ENCODE measurements around the gene UBR7. TPM values are rescaled to one million over a fixed set of nuclear protein-coding genes. Genes with fewer than 3 reads are reported as not detected.

Gene UBR7
- total and polyA plus RNA-seq, 3 experiments from 2014 or later = 31.7 to 42.3 (median 39.4) TPM

DNA sequence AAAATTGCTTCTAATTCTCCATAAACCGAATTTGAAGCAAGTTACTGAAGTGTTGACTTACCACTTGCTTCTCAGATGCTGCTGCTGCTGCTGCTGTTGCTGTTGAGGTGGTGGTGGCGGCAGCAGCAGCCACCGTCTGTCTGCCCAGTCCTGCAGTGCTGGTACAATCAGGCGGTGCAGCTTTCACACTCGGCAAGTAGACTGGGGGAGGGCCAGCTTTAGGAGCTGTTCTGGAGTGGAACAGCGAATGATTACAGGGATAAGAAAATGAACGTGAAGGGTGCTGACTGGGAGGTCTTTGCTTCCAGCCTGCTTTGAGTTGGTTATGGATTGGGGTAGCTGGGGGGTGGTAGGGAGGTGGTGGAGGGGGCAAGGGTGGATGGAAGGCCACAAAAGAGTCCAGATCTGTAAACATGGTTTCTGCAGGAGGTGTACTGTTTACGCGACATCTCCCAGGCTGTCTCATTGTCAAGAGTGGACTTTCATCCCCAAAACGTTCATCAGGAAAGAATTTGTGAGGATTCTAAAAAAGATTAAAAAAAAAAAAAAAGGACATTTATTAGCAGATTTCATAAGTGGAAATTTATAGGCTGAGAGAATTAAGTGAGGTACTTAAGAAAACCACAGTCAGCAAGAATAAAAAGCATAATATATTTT is 38.8 kb downstream of the UBR7 start:
- no peak for DNase-seq
- Histone ChIP-seq H3K4me1 (ENCODE audit: insufficient read depth, low read length) (no peaks in the 10 kb centered on the region), H3K27me3 (ENCODE audit: insufficient read depth, low read length, poor library complexity, severe bottlenecking) (no peaks in the 10 kb centered on the region), H3K4me3 (ENCODE audit: low read length) (no peak overlapping the region), H3K9me3 (ENCODE audit: low read length) (no peaks in the 10 kb centered on the region), H3K27ac (ENCODE audit: low read depth, low read length) (no peak overlapping the region), H3K36me3 (ENCODE audit: insufficient read depth, low read length) (peaks cover 6% of the 10 kb centered on the region)
- H3K27me3 Mint-ChIP-seq = no peaks in the 10 kb centered on the region
- CTCF ChIA-PET = no interaction called here
- H3K4me3 Mint-ChIP-seq = no peak overlapping the region
- peaks cover 8 to 93% (median 20%) of the 10 kb centered on the region in 3 donors for H3K36me3 Mint-ChIP-seq
- no peaks in the 10 kb centered on the region for H3K4me1 Mint-ChIP-seq
- no peaks in the 10 kb centered on the region for H3K9me3 Mint-ChIP-seq
- POLR2A ChIA-PET = no interaction called here
- H3K27ac Mint-ChIP-seq = peak overlapping the region in 1 of 8 donors; percentile 26

DNA sequence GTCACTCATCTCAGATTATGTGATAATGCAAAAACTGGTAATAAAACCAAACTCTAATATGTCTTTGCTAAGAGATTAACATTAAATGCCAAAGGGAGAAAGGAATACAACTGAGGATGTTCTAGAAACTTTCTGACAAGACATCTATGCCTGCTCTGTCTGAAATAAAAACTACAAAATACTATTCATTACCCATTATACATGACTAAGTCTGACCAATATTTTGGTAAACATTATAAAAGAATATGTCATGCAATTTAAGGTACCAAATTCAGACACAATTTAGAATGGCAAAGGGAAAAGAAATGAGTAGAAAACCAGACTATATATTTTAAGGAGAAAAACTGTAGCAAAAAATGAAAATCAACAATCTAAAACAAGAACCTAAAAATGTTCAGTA is 39.5 kb downstream of the UBR7 start:
- peaks cover 13 to 94% (median 22%) of the 10 kb centered on the region in 3 donors for H3K36me3 Mint-ChIP-seq
- no peaks in the 10 kb centered on the region for H3K27me3 Mint-ChIP-seq
- no peak for DNase-seq
- Histone ChIP-seq H3K9me3 (ENCODE audit: low read length) (no peaks in the 10 kb centered on the region), H3K36me3 (ENCODE audit: insufficient read depth, low read length) (peaks cover 6% of the 10 kb centered on the region), H3K27me3 (ENCODE audit: insufficient read depth, low read length, poor library complexity, severe bottlenecking) (no peaks in the 10 kb centered on the region), H3K27ac (ENCODE audit: low read depth, low read length) (no peak overlapping the region), H3K4me3 (ENCODE audit: low read length) (no peak overlapping the region), H3K4me1 (ENCODE audit: insufficient read depth, low read length) (no peaks in the 10 kb centered on the region)
- ChIA-PET CTCF (no interaction called here), POLR2A (no interaction called here)
- no peaks in the 10 kb centered on the region for H3K9me3 Mint-ChIP-seq
- peak overlapping the region in 3 of 8 donors; percentile 24 to 74 (median 56) for H3K27ac Mint-ChIP-seq
- H3K4me1 Mint-ChIP-seq = no peaks in the 10 kb centered on the region
- no peak overlapping the region for H3K4me3 Mint-ChIP-seq

DNA sequence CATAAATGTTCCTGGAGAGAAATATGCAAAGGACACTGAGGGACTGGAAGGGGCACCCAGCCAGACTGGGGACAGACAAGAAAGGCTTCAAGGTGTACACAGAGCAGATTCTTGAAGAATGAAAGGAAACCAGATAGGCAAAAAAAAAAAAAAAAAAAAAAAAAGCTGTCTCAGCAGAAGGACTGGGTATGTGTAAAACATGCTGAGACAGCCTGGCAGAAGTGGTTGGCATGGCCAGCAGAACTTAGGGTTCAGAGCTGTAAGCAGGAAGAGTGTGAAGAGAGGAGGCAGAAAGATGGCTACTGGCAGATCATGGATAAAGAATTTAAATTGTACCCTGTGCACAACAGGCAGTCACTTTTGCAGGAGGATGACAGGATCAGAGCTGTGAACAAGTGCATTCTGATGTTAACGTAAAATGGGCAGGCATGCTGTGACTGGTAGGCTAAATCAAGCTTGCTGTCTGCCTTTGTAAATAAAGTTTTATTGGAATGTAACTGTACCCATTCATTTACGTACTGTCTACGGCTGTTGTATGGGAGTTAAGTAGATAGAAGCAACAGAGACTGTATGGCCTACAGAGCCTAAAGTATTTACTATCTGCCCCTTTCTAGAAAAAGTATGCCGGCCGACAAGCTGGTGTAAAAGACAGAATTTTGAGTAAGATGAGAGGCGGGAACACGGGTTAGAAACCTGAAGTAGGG is 42.2 kb downstream of the UBR7 start:
- Mint-ChIP-seq H3K27ac (peak overlapping the region in 4 of 8 donors; percentile 26 to 68 (median 33)), H3K9me3 (no peaks in the 10 kb centered on the region), H3K27me3 (no peaks in the 10 kb centered on the region), H3K4me1 (peaks cover 0 to 2% (median 0%) of the 10 kb centered on the region in 3 donors), H3K36me3 (peaks cover 17 to 83% (median 18%) of the 10 kb centered on the region in 3 donors), H3K4me3 (no peak overlapping the region)
- no peaks in the 10 kb centered on the region for H3K27me3 ChIP-seq (ENCODE audit: insufficient read depth, low read length, poor library complexity, severe bottlenecking)
- H3K9me3 ChIP-seq (ENCODE audit: low read length) = no peaks in the 10 kb centered on the region
- H3K4me3 ChIP-seq (ENCODE audit: low read length) = no peak overlapping the region
- ChIA-PET CTCF (interaction anchor here (0.7 kb wide), 1 partner anchor 11 kb away, joined by 3 read pairs; no protein-coding TSS in a partner anchor), POLR2A (no interaction called here)
- peaks cover 6% of the 10 kb centered on the region for H3K36me3 ChIP-seq (ENCODE audit: insufficient read depth, low read length)
- no peaks in the 10 kb centered on the region for H3K4me1 ChIP-seq (ENCODE audit: insufficient read depth, low read length)
- H3K27ac ChIP-seq (ENCODE audit: low read depth, low read length) = no peak overlapping the region
- no peak for DNase-seq

DNA sequence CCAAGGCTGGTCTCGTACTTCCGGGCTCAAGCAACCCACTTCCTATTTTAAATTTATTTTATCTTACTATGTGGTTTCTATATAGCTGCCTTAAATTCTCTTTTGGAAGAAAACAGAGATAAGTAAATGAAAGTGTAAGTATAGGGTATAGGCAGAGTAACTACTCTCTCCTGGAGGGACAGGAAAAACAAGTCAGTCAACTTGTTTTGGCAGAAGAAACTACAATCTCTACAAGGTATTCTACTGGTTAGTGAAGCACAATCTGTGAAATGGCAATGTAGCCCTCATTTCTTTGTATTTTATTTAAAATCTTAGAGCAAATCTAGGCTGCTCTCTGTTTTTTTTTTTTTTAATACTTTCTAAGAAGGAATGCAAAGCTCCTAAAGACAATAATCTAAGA is 55.4 kb downstream of the UBR7 start:
- Histone ChIP-seq H3K27ac (ENCODE audit: low read depth, low read length) (no peak overlapping the region), H3K27me3 (ENCODE audit: insufficient read depth, low read length, poor library complexity, severe bottlenecking) (no peaks in the 10 kb centered on the region), H3K36me3 (ENCODE audit: insufficient read depth, low read length) (peaks cover 16% of the 10 kb centered on the region), H3K9me3 (ENCODE audit: low read length) (no peaks in the 10 kb centered on the region), H3K4me3 (ENCODE audit: low read length) (no peak overlapping the region), H3K4me1 (ENCODE audit: insufficient read depth, low read length) (no peaks in the 10 kb centered on the region)
- peak overlapping the region in 2 of 8 donors; percentile 6 to 27 for H3K27ac Mint-ChIP-seq
- no peak overlapping the region for H3K4me3 Mint-ChIP-seq
- no peaks in the 10 kb centered on the region for H3K27me3 Mint-ChIP-seq
- CTCF ChIA-PET = interaction anchor here (1.3 kb wide), 1 partner anchor 12 kb away, joined by 4 read pairs; no protein-coding TSS in a partner anchor
- POLR2A ChIA-PET = no interaction called here
- no peak for DNase-seq
- H3K36me3 Mint-ChIP-seq = peaks cover 6 to 59% (median 13%) of the 10 kb centered on the region in 3 donors
- no peaks in the 10 kb centered on the region for H3K9me3 Mint-ChIP-seq
- peaks cover 18 to 37% (median 28%) of the 10 kb centered on the region in 3 donors for H3K4me1 Mint-ChIP-seq

DNA sequence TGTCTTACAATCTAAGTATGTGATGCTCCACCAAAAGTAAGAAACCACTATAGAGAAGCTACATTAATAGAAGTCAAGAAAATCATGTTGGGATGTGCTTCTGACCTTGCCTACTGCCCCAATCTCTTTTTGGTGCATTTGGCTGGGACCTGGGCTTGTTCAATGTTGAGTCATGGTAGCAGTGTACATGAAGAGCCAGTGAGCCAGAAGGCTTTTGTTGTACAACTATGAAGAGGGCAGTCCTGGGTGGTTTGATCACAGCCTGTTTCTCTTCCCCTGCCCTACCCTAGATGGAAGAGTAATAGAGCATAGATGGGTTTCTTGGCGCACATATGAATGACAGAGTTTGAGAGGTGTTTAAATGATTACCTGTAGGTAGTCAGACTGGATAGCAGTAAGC is 56.4 kb downstream of the UBR7 start:
- ChIA-PET POLR2A (no interaction called here), CTCF (interaction anchor here (1.3 kb wide), 1 partner anchor 13 kb away, joined by 4 read pairs; no protein-coding TSS in a partner anchor)
- H3K27ac ChIP-seq (ENCODE audit: low read depth, low read length) = no peak overlapping the region
- H3K4me1 ChIP-seq (ENCODE audit: insufficient read depth, low read length) = no peaks in the 10 kb centered on the region
- no peaks in the 10 kb centered on the region for H3K9me3 Mint-ChIP-seq
- H3K27ac Mint-ChIP-seq = peak overlapping the region in 2 of 8 donors; percentile 7 to 86
- H3K4me3 Mint-ChIP-seq = no peak overlapping the region
- H3K4me3 ChIP-seq (ENCODE audit: low read length) = no peak overlapping the region
- H3K27me3 ChIP-seq (ENCODE audit: insufficient read depth, low read length, poor library complexity, severe bottlenecking) = no peaks in the 10 kb centered on the region
- no peaks in the 10 kb centered on the region for H3K27me3 Mint-ChIP-seq
- H3K36me3 ChIP-seq (ENCODE audit: insufficient read depth, low read length) = peaks cover 16% of the 10 kb centered on the region
- H3K9me3 ChIP-seq (ENCODE audit: low read length) = no peaks in the 10 kb centered on the region
- no peak for DNase-seq
- H3K4me1 Mint-ChIP-seq = peaks cover 24 to 44% (median 32%) of the 10 kb centered on the region in 3 donors
- H3K36me3 Mint-ChIP-seq = peaks cover 6 to 59% (median 13%) of the 10 kb centered on the region in 3 donors

DNA sequence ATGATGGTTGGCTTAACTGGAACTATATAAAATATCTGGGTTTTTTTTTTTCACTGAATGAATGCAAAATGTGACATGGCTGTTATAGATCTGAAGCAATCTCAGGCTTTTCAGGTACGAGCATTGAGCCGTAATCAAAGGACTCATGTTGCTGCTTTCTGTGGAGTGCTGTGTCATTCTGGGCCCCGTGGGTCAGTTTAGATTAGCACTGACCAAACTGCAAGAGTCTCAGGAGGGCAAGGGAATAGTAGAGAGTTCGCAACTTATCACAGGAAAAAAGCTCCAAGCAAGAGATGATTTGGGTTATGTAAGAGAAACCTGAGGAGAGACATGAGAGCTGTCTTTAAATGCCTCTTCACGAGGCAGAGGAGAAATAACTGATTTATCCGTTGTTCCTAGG is 59.1 kb downstream of the UBR7 start:
- Histone ChIP-seq H3K4me1 (ENCODE audit: insufficient read depth, low read length) (no peaks in the 10 kb centered on the region), H3K27me3 (ENCODE audit: insufficient read depth, low read length, poor library complexity, severe bottlenecking) (no peaks in the 10 kb centered on the region), H3K4me3 (ENCODE audit: low read length) (no peak overlapping the region), H3K27ac (ENCODE audit: low read depth, low read length) (no peak overlapping the region), H3K9me3 (ENCODE audit: low read length) (no peaks in the 10 kb centered on the region), H3K36me3 (ENCODE audit: insufficient read depth, low read length) (peaks cover 9% of the 10 kb centered on the region)
- Mint-ChIP-seq H3K4me3 (no peak overlapping the region), H3K27ac (no peak overlapping the region), H3K4me1 (peaks cover 27 to 58% (median 42%) of the 10 kb centered on the region in 3 donors), H3K27me3 (no peaks in the 10 kb centered on the region), H3K9me3 (no peaks in the 10 kb centered on the region), H3K36me3 (peaks cover 6 to 45% (median 12%) of the 10 kb centered on the region in 3 donors)
- ChIA-PET POLR2A (no interaction called here), CTCF (no interaction called here)
- no peak for DNase-seq

DNA sequence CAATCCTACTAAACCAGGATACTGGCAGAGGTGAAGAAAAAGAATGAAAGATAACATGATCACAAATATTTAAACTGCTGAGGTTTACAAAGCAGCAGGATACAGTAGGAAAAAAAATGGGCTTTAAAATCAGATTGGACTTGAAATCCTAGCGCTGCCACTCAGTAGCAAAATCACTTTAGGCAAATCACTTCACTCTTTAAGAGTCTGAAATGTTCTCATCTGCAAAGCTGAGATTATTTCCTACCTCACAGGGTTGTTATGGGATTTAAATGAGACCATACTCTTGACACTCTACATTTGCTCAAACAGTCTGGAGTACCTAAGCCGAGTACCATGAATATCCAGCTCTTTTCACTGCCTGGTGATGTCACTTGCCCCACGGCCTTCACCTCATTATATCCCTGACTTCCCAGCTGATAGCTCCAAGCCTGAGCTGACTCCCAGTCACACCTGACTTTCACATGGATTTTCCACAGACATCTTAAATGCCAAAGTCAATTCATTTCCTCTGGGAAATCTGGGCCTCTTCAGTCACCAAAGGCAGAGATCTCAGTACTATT is 60.2 kb downstream of the UBR7 start:
- H3K4me1 Mint-ChIP-seq = peaks cover 27 to 59% (median 44%) of the 10 kb centered on the region in 3 donors
- peak overlapping the region in 4 of 8 donors; percentile 1 to 56 (median 22) for H3K27ac Mint-ChIP-seq
- Histone ChIP-seq H3K9me3 (ENCODE audit: low read length) (no peaks in the 10 kb centered on the region), H3K36me3 (ENCODE audit: insufficient read depth, low read length) (peaks cover 9% of the 10 kb centered on the region), H3K4me3 (ENCODE audit: low read length) (no peak overlapping the region), H3K27ac (ENCODE audit: low read depth, low read length) (no peak overlapping the region), H3K4me1 (ENCODE audit: insufficient read depth, low read length) (no peaks in the 10 kb centered on the region), H3K27me3 (ENCODE audit: insufficient read depth, low read length, poor library complexity, severe bottlenecking) (no peaks in the 10 kb centered on the region)
- ChIA-PET POLR2A (no interaction called here), CTCF (no interaction called here)
- H3K9me3 Mint-ChIP-seq = no peaks in the 10 kb centered on the region
- no peaks in the 10 kb centered on the region for H3K27me3 Mint-ChIP-seq
- H3K36me3 Mint-ChIP-seq = peaks cover 6 to 43% (median 10%) of the 10 kb centered on the region in 3 donors
- H3K4me3 Mint-ChIP-seq = no peak overlapping the region
- DNase-seq = no peak

DNA sequence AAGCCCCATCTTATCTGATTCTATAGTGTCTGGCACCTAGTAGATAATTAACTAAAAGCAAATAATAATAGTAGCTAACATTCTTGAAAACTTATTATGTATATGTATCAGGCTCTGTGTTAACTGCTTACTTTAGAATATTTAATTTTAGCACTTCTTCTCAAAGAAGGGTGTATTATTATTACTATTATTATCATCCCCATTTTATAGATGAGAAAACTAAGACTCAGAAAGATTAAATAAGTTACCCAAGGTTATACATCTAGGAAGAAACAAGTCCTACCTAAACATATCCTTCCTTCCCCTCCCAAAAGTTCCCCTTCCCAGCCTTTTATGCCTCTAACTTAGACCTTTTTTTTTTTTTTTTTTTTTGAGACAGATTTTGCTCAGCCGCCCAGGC is 61.4 kb downstream of the UBR7 start:
- no peak overlapping the region for H3K27ac ChIP-seq (ENCODE audit: low read depth, low read length)
- POLR2A ChIA-PET = no interaction called here
- no peaks in the 10 kb centered on the region for H3K9me3 ChIP-seq (ENCODE audit: low read length)
- H3K27ac Mint-ChIP-seq = peak overlapping the region in 2 of 8 donors; percentile 1 to 88
- CTCF ChIA-PET = no interaction called here
- DNase-seq = no peak
- no peak overlapping the region for H3K4me3 Mint-ChIP-seq
- H3K36me3 Mint-ChIP-seq = peaks cover 3 to 41% (median 7%) of the 10 kb centered on the region in 3 donors
- peaks cover 25 to 60% (median 45%) of the 10 kb centered on the region in 3 donors for H3K4me1 Mint-ChIP-seq
- no peaks in the 10 kb centered on the region for H3K4me1 ChIP-seq (ENCODE audit: insufficient read depth, low read length)
- peaks cover 0 to 1% of the 10 kb centered on the region in 2 donors for H3K27me3 Mint-ChIP-seq
- no peak overlapping the region for H3K4me3 ChIP-seq (ENCODE audit: low read length)
- H3K9me3 Mint-ChIP-seq = no peaks in the 10 kb centered on the region
- H3K36me3 ChIP-seq (ENCODE audit: insufficient read depth, low read length) = peaks cover 7% of the 10 kb centered on the region
- H3K27me3 ChIP-seq (ENCODE audit: insufficient read depth, low read length, poor library complexity, severe bottlenecking) = no peaks in the 10 kb centered on the region
